Glutamatergic neuron (in vitro differentiated cells): ENCODE results near the gene SLC9A1. TPM values are rescaled to one million over a fixed set of nuclear protein-coding genes. Genes with fewer than 3 reads are reported as not detected.

Source experiments
- DNase-seq: peaks from one replicate; pipeline ENCODE4 v3.0.0; 2022
- H3K27ac Mint-ChIP-seq: one replicate; pipeline ENCODE4 v1.8.0; 2020; ENCODE audit warnings: mild to moderate bottlenecking, mixed read lengths, inconsistent platforms; ENCODE audit not compliant: unreplicated experiment
- H3K27me3 Mint-ChIP-seq: one replicate; pipeline ENCODE4 v1.8.0; 2020; ENCODE audit warnings: mild to moderate bottlenecking, moderate library complexity, mixed read lengths, inconsistent platforms; ENCODE audit not compliant: unreplicated experiment
- H3K36me3 Mint-ChIP-seq: one replicate; pipeline ENCODE4 v1.8.0; 2020; ENCODE audit warnings: mild to moderate bottlenecking, mixed read lengths, inconsistent platforms; ENCODE audit not compliant: unreplicated experiment
- H3K4me1 Mint-ChIP-seq: one replicate; pipeline ENCODE4 v1.8.0; 2020; ENCODE audit warnings: mild to moderate bottlenecking, low read depth, mixed read lengths, inconsistent platforms; ENCODE audit not compliant: unreplicated experiment
- H3K4me3 Mint-ChIP-seq: one replicate; pipeline ENCODE4 v1.8.0; 2020; ENCODE audit warnings: mild to moderate bottlenecking, mixed read lengths, inconsistent platforms; ENCODE audit not compliant: unreplicated experiment
- H3K9me3 Mint-ChIP-seq: one replicate; pipeline ENCODE4 v1.8.0; 2020; ENCODE audit warnings: mild to moderate bottlenecking, moderate library complexity, mixed read lengths, inconsistent platforms; ENCODE audit not compliant: unreplicated experiment
- total RNA-seq: library from RNA; stranded (reverse); fragmentation: NEBNext Ultra II Directional; extraction: Animal tissue kit (Norgen Biotek cat#: 25700); gene quantifications from one replicate; pipeline ENCODE4 v1.2.1, GENCODE V29; 2021; ENCODE audit not compliant: unreplicated experiment
- TF ChIP-seq, protein P1 (sequence below): fragments of 200-600 bp; sonication (generic); IDR thresholded peaks from one replicate; pipeline ENCODE4 v1.5.0; 2021; ENCODE audit not compliant: partially characterized antibody, unreplicated experiment

SLC9A1 gene
- total RNA-seq, 1 donor from 2014 or later = 16.7 TPM

DNA sequence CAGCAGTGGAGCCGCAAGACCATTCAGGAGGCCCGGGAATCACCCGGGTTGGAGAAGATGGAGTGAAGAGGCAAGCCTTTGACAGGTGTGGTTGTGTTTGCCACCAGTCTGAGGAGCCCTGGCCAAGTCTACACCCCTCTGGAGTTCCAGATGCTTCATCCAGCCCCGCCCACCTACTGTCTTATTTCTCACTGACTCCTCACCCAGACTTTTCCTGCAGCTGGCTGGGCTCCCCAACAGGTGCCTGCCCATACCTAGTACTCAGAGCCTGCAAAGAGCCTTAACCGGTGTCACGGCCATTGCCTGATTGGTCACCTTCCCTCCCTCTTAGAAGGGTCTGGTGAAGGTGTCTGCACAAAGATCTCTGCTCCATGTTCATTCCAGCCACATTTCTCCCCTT lies 16.0 kb downstream of the SLC9A1 start:
- peaks cover 31% of the 10 kb centered on the region for H3K4me1 Mint-ChIP-seq
- peaks cover 3% of the 10 kb centered on the region for H3K27me3 Mint-ChIP-seq
- peaks cover 1% of the 10 kb centered on the region for H3K9me3 Mint-ChIP-seq
- TF ChIP-seq, protein P1, sequence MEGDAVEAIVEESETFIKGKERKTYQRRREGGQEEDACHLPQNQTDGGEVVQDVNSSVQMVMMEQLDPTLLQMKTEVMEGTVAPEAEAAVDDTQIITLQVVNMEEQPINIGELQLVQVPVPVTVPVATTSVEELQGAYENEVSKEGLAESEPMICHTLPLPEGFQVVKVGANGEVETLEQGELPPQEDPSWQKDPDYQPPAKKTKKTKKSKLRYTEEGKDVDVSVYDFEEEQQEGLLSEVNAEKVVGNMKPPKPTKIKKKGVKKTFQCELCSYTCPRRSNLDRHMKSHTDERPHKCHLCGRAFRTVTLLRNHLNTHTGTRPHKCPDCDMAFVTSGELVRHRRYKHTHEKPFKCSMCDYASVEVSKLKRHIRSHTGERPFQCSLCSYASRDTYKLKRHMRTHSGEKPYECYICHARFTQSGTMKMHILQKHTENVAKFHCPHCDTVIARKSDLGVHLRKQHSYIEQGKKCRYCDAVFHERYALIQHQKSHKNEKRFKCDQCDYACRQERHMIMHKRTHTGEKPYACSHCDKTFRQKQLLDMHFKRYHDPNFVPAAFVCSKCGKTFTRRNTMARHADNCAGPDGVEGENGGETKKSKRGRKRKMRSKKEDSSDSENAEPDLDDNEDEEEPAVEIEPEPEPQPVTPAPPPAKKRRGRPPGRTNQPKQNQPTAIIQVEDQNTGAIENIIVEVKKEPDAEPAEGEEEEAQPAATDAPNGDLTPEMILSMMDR = no peak
- no peaks in the 10 kb centered on the region for H3K36me3 Mint-ChIP-seq
- no peak overlapping the region for H3K27ac Mint-ChIP-seq
- no peak overlapping the region for H3K4me3 Mint-ChIP-seq
- no peak for DNase-seq

- Mint-ChIP-seq H3K36me3 (no peaks in the 10 kb centered on the region), H3K9me3 (peaks cover 1% of the 10 kb centered on the region), H3K4me3 (no peak overlapping the region), H3K27me3 (peaks cover 3% of the 10 kb centered on the region), H3K4me1 (peaks cover 27% of the 10 kb centered on the region), H3K27ac (no peak overlapping the region)
- TF ChIP-seq, protein P1 = no peak
- DNase-seq = no peak
Measured at GRCh38 chr1:27138368-27138767, 16.6 kb downstream of the SLC9A1 start.

DNA sequence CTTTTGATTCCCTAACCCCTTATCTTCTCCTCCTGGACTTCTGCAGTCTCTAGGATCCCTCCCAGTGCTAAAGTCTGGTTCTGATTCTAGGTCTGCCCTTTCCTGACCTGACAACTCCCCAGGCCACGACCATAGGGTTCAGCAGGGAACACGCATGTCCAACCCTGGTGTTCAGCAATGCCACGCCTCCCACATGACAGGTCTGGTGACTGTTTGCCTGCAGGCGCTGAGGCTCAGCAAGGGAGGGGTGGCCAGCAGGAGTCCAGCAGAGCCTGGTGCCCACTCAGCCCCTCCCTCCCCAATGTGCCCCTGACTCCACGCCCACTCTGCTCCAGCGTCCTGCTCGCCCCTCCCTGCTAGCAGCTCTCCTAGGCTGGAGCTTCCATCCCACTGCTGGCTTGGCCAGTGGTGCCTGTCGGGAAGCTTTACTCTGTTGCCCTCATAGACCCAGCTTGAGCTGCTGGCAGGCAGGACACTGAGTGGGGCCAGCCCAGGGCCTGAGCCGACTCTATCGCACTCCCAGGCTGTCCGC lies 17.3 kb downstream of the SLC9A1 start:
- TF ChIP-seq, protein P1 = no peak
- H3K4me1 Mint-ChIP-seq = peaks cover 20% of the 10 kb centered on the region
- H3K27ac Mint-ChIP-seq = no peak overlapping the region
- no peaks in the 10 kb centered on the region for H3K36me3 Mint-ChIP-seq
- peaks cover 3% of the 10 kb centered on the region for H3K27me3 Mint-ChIP-seq
- no peak overlapping the region for H3K4me3 Mint-ChIP-seq
- H3K9me3 Mint-ChIP-seq = peaks cover 1% of the 10 kb centered on the region
- no peak for DNase-seq

GRCh38 chr1:27136998-27137542 lies 17.9 kb downstream of the SLC9A1 start:
- peaks cover 1% of the 10 kb centered on the region for H3K9me3 Mint-ChIP-seq
- H3K36me3 Mint-ChIP-seq = no peaks in the 10 kb centered on the region
- TF ChIP-seq, protein P1 = no peak
- H3K4me3 Mint-ChIP-seq = no peak overlapping the region
- H3K4me1 Mint-ChIP-seq = peaks cover 19% of the 10 kb centered on the region
- peak overlapping the region; percentile 69 for H3K27ac Mint-ChIP-seq
- DNase-seq = no peak
- peaks cover 4% of the 10 kb centered on the region for H3K27me3 Mint-ChIP-seq

DNA sequence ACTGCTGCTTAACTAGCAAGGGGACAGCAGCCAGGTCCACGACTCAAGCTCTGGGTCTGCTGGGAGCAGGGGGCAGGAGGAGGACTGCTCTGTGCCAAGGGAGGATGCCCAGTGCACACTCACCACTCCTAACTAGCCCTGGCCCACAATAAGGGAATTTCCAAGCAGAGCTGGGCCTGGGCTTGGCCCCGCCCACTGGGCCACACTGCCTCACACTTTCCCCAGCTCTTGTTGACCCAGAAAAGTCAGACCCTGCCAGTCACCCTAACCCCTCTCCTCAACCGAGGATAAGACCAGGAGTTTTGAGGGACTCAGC lies 18.7 kb downstream of the SLC9A1 start:
- H3K4me3 Mint-ChIP-seq = no peak overlapping the region
- no peak overlapping the region for H3K27ac Mint-ChIP-seq
- peaks cover 1% of the 10 kb centered on the region for H3K9me3 Mint-ChIP-seq
- peaks cover 4% of the 10 kb centered on the region for H3K27me3 Mint-ChIP-seq
- DNase-seq = no peak
- TF ChIP-seq, protein P1 = no peak
- no peaks in the 10 kb centered on the region for H3K36me3 Mint-ChIP-seq
- peaks cover 19% of the 10 kb centered on the region for H3K4me1 Mint-ChIP-seq
